Stimulated activated naive CD8-positive, alpha-beta T cell treated with anti-CD3 and anti-CD28 coated beads, Interleukin-15, Interleukin-2, amounts not matched to agents 100 ng/mL and 50 ng/mL, for 24 hours (primary cell): ENCODE results near the gene GPX1.
A peak's percentile ranks its signal among the peaks of the same experiment; 100 is the strongest.
"Not testable (repeated sequence)": the region's sequence is repeated elsewhere in the genome, so short reads cannot be mapped to it uniquely, and the experiment has no call there.

Source experiments
- H3K27ac Mint-ChIP-seq: one replicate; pipeline ENCODE4 v1.8.0; 2021; ENCODE audit warnings: mild to moderate bottlenecking, mixed read lengths
- H3K27me3 Mint-ChIP-seq: one replicate; pipeline ENCODE4 v1.8.0; 2021; ENCODE audit warnings: mixed read lengths
- H3K36me3 Mint-ChIP-seq: one replicate; pipeline ENCODE4 v1.8.0; 2021; ENCODE audit warnings: low read depth, mixed read lengths
- H3K4me1 Mint-ChIP-seq: one replicate; pipeline ENCODE4 v1.8.0; 2021; ENCODE audit warnings: low read depth, mixed read lengths
- H3K4me3 Mint-ChIP-seq: one replicate; pipeline ENCODE4 v1.8.0; 2021; ENCODE audit warnings: mild to moderate bottlenecking, mixed read lengths
- H3K9me3 Mint-ChIP-seq: one replicate; pipeline ENCODE4 v1.8.0; 2021; ENCODE audit warnings: mixed read lengths

Gene GPX1

GRCh38 chr3:49378249-49378895 is 20.2 kb upstream of the GPX1 start:
- Mint-ChIP-seq H3K4me3 (no peak overlapping the region), H3K9me3 (peaks cover 8% of the 10 kb centered on the region), H3K27me3 (no peaks in the 10 kb centered on the region), H3K27ac (peak overlapping the region; percentile 78), H3K4me1 (peaks cover 52% of the 10 kb centered on the region), H3K36me3 (peaks cover 49% of the 10 kb centered on the region)

DNA sequence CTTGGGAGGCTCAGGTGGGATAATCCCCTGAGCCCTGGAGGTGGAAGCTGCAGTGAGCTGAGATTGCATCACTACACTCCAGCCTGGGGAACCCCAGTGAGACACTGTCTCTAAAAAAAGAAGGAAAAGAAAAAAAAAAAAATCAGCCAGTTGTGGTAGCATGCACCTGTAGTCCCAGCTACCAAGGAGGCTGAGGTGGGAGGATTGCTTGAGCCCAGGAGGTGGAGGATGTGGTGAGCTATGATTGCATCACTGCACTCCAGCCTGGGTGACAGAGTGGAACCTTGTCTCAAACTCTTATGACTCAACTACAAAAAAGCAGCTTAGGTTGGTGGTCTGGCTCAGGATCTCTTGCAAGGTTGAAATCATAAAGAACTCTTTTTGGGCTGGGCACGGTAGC is 19.3 kb upstream of the GPX1 start:
- Mint-ChIP-seq H3K36me3 (peaks cover 56% of the 10 kb centered on the region), H3K4me1 (peaks cover 43% of the 10 kb centered on the region), H3K9me3 (peaks cover 8% of the 10 kb centered on the region), H3K4me3 (no peak overlapping the region), H3K27me3 (no peaks in the 10 kb centered on the region), H3K27ac (peak overlapping the region; percentile 84)

- Mint-ChIP-seq H3K36me3 (peaks cover 56% of the 10 kb centered on the region), H3K9me3 (no peaks in the 10 kb centered on the region), H3K27ac (no peak overlapping the region), H3K27me3 (no peaks in the 10 kb centered on the region), H3K4me3 (no peak overlapping the region), H3K4me1 (peaks cover 25% of the 10 kb centered on the region)
These were observed 13.8 kb upstream of the GPX1 start for GRCh38 chr3:49371946-49372345.

- no peaks in the 10 kb centered on the region for H3K9me3 Mint-ChIP-seq
- H3K27me3 Mint-ChIP-seq = no peaks in the 10 kb centered on the region
- no peak overlapping the region for H3K4me3 Mint-ChIP-seq
- peaks cover 18% of the 10 kb centered on the region for H3K4me1 Mint-ChIP-seq
- peak overlapping the region; percentile 52 for H3K27ac Mint-ChIP-seq
- peaks cover 67% of the 10 kb centered on the region for H3K36me3 Mint-ChIP-seq
These were observed 12.6 kb upstream of the GPX1 start for GRCh38 chr3:49370585-49371290.

DNA sequence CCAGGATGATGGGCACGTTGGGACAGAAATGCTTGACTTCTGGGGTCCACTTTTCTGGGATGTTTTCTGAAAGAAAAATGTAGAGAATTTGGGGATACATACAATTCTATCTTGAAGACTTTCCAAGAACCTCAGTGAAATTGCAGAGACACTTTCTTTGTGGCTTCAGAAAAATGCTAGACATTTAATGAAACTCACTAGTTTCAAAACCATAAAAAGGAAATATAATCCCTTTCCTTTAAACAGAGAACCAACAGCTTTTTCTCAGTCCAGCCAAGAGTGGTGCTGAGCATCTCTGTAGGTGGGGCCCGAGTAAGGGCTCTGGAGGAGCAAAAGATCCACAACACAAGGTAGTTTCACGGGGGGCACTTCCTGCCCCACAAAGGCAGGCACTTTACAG is 4.4 kb upstream of the GPX1 start:
- Mint-ChIP-seq H3K4me3 (no peak overlapping the region), H3K9me3 (no peaks in the 10 kb centered on the region), H3K36me3 (peaks cover 69% of the 10 kb centered on the region), H3K4me1 (peaks cover 28% of the 10 kb centered on the region), H3K27me3 (no peaks in the 10 kb centered on the region), H3K27ac (no peak overlapping the region)

DNA sequence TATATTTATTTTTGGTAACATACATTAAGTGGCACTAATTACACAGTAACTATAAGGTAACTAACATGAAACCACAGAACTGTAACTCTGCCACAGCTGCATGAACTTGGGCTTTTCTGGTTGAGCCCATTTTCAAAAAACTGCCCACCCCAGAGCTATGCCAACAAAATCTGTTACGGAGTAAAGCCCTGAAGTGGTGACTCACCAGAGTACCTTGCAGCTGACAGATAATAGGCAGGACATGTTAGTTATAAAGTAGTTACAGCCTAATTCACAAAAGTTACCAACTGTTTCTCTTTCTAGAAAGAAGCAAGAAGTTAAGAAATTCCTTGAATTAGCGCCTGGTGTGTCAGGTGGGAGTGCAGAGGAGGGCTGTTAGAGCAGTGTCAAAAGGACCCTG is 1.5 kb upstream of the GPX1 start:
- no peaks in the 10 kb centered on the region for H3K9me3 Mint-ChIP-seq
- H3K36me3 Mint-ChIP-seq = peaks cover 62% of the 10 kb centered on the region
- H3K27me3 Mint-ChIP-seq = no peaks in the 10 kb centered on the region
- peak overlapping the region; percentile 95 for H3K27ac Mint-ChIP-seq
- H3K4me3 Mint-ChIP-seq = peak overlapping the region; percentile 97
- peaks cover 45% of the 10 kb centered on the region for H3K4me1 Mint-ChIP-seq

- peaks cover 44% of the 10 kb centered on the region for H3K4me1 Mint-ChIP-seq
These were observed 702 bp upstream of the GPX1 start for GRCh38 chr3:49358884-49359225.

DNA sequence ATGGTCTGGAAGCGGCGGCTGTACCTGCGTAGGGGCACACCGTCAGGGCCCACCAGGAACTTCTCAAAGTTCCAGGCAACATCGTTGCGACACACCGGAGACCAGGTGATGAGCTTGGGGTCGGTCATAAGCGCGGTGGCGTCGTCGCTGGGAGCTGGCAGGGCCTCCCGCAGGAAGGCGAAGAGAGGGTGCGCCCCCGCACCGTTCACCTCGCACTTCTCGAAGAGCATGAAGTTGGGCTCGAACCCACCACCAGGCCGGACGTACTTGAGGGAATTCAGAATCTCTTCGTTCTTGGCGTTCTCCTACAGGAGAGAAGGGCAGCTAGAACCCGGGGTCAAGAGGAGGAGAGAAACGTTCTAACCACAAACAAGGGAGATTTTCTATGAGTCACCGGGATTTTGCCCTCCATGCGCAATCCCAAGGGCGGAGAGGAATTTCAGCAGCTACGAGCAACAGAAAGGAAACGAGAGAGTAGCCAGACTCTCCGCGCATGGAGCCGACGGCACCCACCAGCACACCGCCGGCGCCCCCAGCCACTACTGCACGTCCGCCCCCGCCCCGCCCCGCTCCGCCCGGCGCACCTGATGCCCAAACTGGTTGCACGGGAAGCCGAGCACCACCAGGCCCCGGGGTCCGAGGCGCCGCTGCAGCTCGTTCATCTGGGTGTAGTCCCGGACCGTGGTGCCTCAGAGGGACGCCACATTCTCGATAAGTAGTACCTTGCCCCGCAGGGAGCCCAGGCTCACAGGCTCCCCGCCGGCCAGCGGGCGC is 523 bp downstream of the GPX1 start:
- Mint-ChIP-seq H3K27ac (peak overlapping the region; percentile 98), H3K4me1 (peaks cover 42% of the 10 kb centered on the region), H3K4me3 (peak overlapping the region; percentile 97), H3K36me3 (peaks cover 60% of the 10 kb centered on the region)
- not testable (repeated sequence) for H3K27me3 Mint-ChIP-seq, H3K9me3 Mint-ChIP-seq

More at GRCh38 chr3:49358884-49359225, 702 bp upstream of the GPX1 start:
- peaks cover 66% of the 10 kb centered on the region for H3K36me3 Mint-ChIP-seq
- peak overlapping the region; percentile 95 for H3K27ac Mint-ChIP-seq
- H3K9me3 Mint-ChIP-seq = no peaks in the 10 kb centered on the region
- no peaks in the 10 kb centered on the region for H3K27me3 Mint-ChIP-seq
- peak overlapping the region; percentile 97 for H3K4me3 Mint-ChIP-seq

GRCh38 chr3:49357095-49357442 is 1.1 kb downstream of the GPX1 start:
- H3K4me1 Mint-ChIP-seq = peaks cover 45% of the 10 kb centered on the region
- peaks cover 54% of the 10 kb centered on the region for H3K36me3 Mint-ChIP-seq
- peak overlapping the region; percentile 97 for H3K4me3 Mint-ChIP-seq
- H3K9me3 Mint-ChIP-seq, H3K27me3 Mint-ChIP-seq: not testable (repeated sequence)
- H3K27ac Mint-ChIP-seq = peak overlapping the region; percentile 98

- Mint-ChIP-seq H3K27me3 (no peaks in the 10 kb centered on the region), H3K9me3 (no peaks in the 10 kb centered on the region), H3K4me1 (peaks cover 37% of the 10 kb centered on the region), H3K36me3 (peaks cover 22% of the 10 kb centered on the region), H3K27ac (peak overlapping the region; percentile 36), H3K4me3 (no peak overlapping the region)
These were observed 5.2 kb downstream of the GPX1 start for GRCh38 chr3:49352890-49353421.

- peaks cover 17% of the 10 kb centered on the region for H3K36me3 Mint-ChIP-seq
- H3K27me3 Mint-ChIP-seq = no peaks in the 10 kb centered on the region
- H3K9me3 Mint-ChIP-seq = no peaks in the 10 kb centered on the region
- no peak overlapping the region for H3K4me3 Mint-ChIP-seq
- peaks cover 33% of the 10 kb centered on the region for H3K4me1 Mint-ChIP-seq
- peak overlapping the region; percentile 12 for H3K27ac Mint-ChIP-seq
These were observed 5.9 kb downstream of the GPX1 start for GRCh38 chr3:49352281-49352680.

DNA sequence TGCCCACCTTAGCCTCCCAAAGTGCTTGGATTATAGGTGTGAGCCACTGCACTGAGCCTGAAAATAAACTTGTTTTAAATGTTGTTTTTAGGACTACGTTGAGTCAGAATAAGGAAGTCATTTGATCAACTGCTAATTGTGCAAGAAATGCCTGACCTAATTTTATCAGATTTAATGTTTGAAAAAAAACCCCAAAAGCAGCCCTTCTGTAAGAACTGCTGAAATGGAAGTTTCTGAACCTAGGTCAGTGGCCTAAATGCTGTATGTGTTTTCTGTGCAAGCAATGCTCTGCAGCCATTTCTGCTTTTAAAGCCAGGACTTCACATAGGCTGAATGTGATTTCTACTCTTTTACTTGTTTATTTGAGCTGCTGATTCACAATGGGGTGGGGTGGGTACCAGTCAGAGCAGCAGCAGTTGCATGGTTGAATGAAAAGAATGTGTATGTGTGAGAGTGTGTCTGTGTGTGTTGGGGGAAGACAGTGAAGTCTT is 6.6 kb downstream of the GPX1 start:
- no peaks in the 10 kb centered on the region for H3K27me3 Mint-ChIP-seq

DNA sequence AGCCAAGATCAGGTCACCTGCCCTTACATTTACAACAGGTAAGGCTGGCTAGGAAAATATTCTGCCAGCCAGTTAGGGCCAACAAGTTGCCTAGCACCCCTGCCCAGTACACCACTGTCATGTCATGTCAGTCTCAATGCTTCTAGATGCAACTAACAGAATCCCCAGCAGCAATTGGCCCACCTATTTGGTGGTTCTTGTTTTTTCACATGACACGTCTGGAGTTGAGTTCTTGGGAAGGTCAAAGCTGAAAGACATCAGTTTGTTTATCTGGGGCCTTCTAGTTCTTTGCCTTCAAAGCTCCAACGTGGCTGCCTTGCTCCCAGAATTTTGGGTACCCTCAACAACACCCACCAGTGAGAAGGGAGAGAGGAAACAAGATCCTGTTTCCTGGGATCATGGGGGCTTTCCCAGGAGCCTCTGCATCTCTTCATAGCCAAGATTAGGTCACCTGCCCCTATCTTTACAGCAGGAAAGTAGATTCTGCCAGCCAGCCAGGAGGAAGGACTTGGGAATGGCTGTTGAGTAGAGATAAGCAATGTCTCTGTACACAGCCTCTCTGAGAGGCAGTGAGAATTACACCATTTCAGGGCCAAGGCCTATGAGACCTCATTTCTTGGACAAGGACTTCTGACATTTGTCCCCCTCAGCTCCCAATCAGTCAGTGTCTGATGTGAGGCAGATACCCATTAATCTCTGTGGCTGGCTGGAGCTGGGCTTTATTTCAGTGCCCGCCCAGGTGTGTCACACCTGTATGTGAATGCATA is 8.6 kb downstream of the GPX1 start:
- Mint-ChIP-seq H3K36me3 (peaks cover 5% of the 10 kb centered on the region), H3K27me3 (no peaks in the 10 kb centered on the region), H3K9me3 (no peaks in the 10 kb centered on the region), H3K27ac (peak overlapping the region; percentile 19), H3K4me1 (peaks cover 33% of the 10 kb centered on the region), H3K4me3 (no peak overlapping the region)

More for the DNA sequence above, 6.6 kb downstream of the GPX1 start:
- H3K36me3 Mint-ChIP-seq = peaks cover 14% of the 10 kb centered on the region
- peak overlapping the region; percentile 0 for H3K4me3 Mint-ChIP-seq
- peak overlapping the region; percentile 2 for H3K27ac Mint-ChIP-seq
- peaks cover 35% of the 10 kb centered on the region for H3K4me1 Mint-ChIP-seq
- no peaks in the 10 kb centered on the region for H3K9me3 Mint-ChIP-seq

GRCh38 chr3:49348361-49348760 is 9.8 kb downstream of the GPX1 start:
- H3K36me3 Mint-ChIP-seq, H3K27ac Mint-ChIP-seq, H3K27me3 Mint-ChIP-seq, H3K4me3 Mint-ChIP-seq, H3K9me3 Mint-ChIP-seq: not testable (repeated sequence)
- peaks cover 36% of the 10 kb centered on the region for H3K4me1 Mint-ChIP-seq
